ENCODE results near the gene CAP2.

GRCh38 chr6:17477356-17477755 lies 84.0 kb downstream of the CAP2 start:
- no peak for TF ChIP-seq POLR2A (IDR thresholded peaks at IDR 0.05)
- TF ChIP-seq CTCF (IDR thresholded peaks at IDR 0.05): no peak
- no peak for TF ChIP-seq POLR2AphosphoS5 (IDR thresholded peaks at IDR 0.05)

All from breast epithelium (tissue), 3 donors.